OCI-LY1 (cell line): ENCODE results near the gene IREB2.

Experiments
- EZH2 ChIP-seq: fragments of 200-600 bp; sonication (generic), shearing (Covaris generic); IDR thresholded peaks from 2 replicates; pipeline ENCODE4 v1.8.0; 2017; ENCODE audit warnings: borderline replicate concordance, mixed run types, mild to moderate bottlenecking, antibody characterized with exemption, low read length, moderate library complexity, mixed read lengths
- TF ChIP-seq, protein P1 (sequence below): fragments of 200-600 bp; sonication (generic), shearing (Covaris generic); IDR thresholded peaks from 2 replicates; pipeline ENCODE4 v1.5.1; 2017; ENCODE audit warnings: mild to moderate bottlenecking, antibody characterized with exemption, low read length, moderate library complexity, mixed read lengths

DNA sequence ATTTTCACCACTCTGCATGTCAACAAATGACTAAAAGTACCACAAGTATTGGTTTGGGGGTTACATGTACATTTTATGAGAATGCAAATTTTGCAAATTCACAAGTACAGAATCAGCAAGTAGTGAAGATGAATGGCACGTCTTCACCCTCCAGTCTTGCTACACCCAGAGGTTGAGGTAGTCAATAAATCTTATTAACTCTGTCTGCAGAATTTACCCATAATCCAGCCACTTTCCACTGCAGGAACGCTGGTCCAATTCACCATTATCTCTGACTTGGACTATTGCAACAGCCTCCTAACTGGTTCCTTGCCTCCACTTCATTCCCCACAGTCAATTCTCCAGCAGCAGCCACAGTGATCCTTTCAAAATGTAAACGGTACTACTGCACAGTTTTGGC, 112.8 kb downstream of the IREB2 start:
- TF ChIP-seq, protein P1, sequence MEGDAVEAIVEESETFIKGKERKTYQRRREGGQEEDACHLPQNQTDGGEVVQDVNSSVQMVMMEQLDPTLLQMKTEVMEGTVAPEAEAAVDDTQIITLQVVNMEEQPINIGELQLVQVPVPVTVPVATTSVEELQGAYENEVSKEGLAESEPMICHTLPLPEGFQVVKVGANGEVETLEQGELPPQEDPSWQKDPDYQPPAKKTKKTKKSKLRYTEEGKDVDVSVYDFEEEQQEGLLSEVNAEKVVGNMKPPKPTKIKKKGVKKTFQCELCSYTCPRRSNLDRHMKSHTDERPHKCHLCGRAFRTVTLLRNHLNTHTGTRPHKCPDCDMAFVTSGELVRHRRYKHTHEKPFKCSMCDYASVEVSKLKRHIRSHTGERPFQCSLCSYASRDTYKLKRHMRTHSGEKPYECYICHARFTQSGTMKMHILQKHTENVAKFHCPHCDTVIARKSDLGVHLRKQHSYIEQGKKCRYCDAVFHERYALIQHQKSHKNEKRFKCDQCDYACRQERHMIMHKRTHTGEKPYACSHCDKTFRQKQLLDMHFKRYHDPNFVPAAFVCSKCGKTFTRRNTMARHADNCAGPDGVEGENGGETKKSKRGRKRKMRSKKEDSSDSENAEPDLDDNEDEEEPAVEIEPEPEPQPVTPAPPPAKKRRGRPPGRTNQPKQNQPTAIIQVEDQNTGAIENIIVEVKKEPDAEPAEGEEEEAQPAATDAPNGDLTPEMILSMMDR, result no peak
- TF ChIP-seq EZH2, result no peak
